MCF 10A (cell line): ENCODE data around the gene TMEM120A. TPM values are rescaled to one million over a fixed set of nuclear protein-coding genes. Genes with fewer than 3 reads are reported as not detected.
A peak's percentile ranks its signal among the peaks of the same experiment; 100 is the strongest.

Experiments
- BruUV-seq: library from RNA; stranded (reverse); fragments of 400-500 nt; replicated peaks from 2 replicates; lab custom pipeline; 2021; lab: Mats Ljungman, UMichigan
- CTCF ChIA-PET: fragments of 300-600 bp; sonication (Branson Sonifier 250); formaldehyde crosslinking; extraction: SDS; loops from one replicate; lab custom pipeline; 2021; ENCODE audit warnings: antibody characterized with exemption, inconsistent platforms; lab: Yijun Ruan, JAX
- POLR2A ChIA-PET: fragments of 300-600, 350-650 bp; sonication (Branson Sonifier 250); formaldehyde crosslinking; extraction: SDS; loops from one replicate; lab custom pipeline; 2020; ENCODE audit warnings: antibody characterized with exemption, inconsistent platforms; lab: Yijun Ruan, JAX
- DNase-seq: peaks from one replicate; pipeline ENCODE4 v3.0.0-alpha.2; 2018; ENCODE audit not compliant: unreplicated experiment
- H3K27ac Mint-ChIP-seq: one replicate; pipeline ENCODE4 v1.8.0; 2022; ENCODE audit warnings: mild to moderate bottlenecking, low read depth, mixed read lengths; ENCODE audit not compliant: unreplicated experiment
- H3K27me3 Mint-ChIP-seq: one replicate; pipeline ENCODE4 v1.8.0; 2022; ENCODE audit warnings: mixed read lengths; ENCODE audit not compliant: insufficient read depth, unreplicated experiment
- H3K36me3 Mint-ChIP-seq: one replicate; pipeline ENCODE4 v1.8.0; 2022; ENCODE audit warnings: mild to moderate bottlenecking, moderate library complexity, mixed read lengths; ENCODE audit not compliant: insufficient read depth, unreplicated experiment
- H3K4me1 Mint-ChIP-seq: one replicate; pipeline ENCODE4 v1.8.0; 2022; ENCODE audit warnings: mixed read lengths; ENCODE audit not compliant: insufficient read depth, unreplicated experiment
- H3K4me3 Mint-ChIP-seq: one replicate; pipeline ENCODE4 v1.8.0; 2022; ENCODE audit warnings: mild to moderate bottlenecking, moderate library complexity, mixed read lengths; ENCODE audit not compliant: unreplicated experiment
- H3K9me3 Mint-ChIP-seq: one replicate; pipeline ENCODE4 v1.8.0; 2022; ENCODE audit warnings: mixed read lengths; ENCODE audit not compliant: unreplicated experiment
- CTCF ChIP-seq: fragments of 200-600 bp; IDR thresholded peaks from one replicate; pipeline ENCODE4 v1.8.0; 2022; ENCODE audit warnings: antibody characterized with exemption, mild to moderate bottlenecking; ENCODE audit not compliant: unreplicated experiment
- intact Hi-C: fragments of 100-400 bp; cut with micrococcal nuclease; formaldehyde crosslinking; loops from 2 replicates; pipeline ENCODE4 v1.14.1; 2022
- total RNA-seq: library from RNA; stranded (reverse); gene quantifications from 2 replicates; pipeline ENCODE4 v1.2.3, GENCODE V29; 2022

The TMEM120A gene
- total RNA-seq, 1 experiment from 2014 or later = 19.4 TPM

GRCh38 chr7:75967487-75967997, 26.9 kb downstream of the TMEM120A start:
- Mint-ChIP-seq H3K27ac (no peak overlapping the region), H3K36me3 (peaks cover 17% of the 10 kb centered on the region), H3K4me1 (no peaks in the 10 kb centered on the region), H3K9me3 (no peaks in the 10 kb centered on the region), H3K4me3 (no peak overlapping the region), H3K27me3 (no peaks in the 10 kb centered on the region)
- DNase-seq = no peak
- ChIA-PET POLR2A (no interaction called here), CTCF (interaction anchor here (0.7 to 1.0 kb wide), 4 partner anchors 22 to 124 kb away, joined by 3 read pairs; no protein-coding TSS in a partner anchor)
- TF ChIP-seq CTCF = no peak
- intact Hi-C loops = no loop called here
- BruUV-seq = no TSS peak

- no peak overlapping the region for H3K27ac Mint-ChIP-seq
- no TSS peak for BruUV-seq
- H3K9me3 Mint-ChIP-seq = no peaks in the 10 kb centered on the region
- no peaks in the 10 kb centered on the region for H3K4me1 Mint-ChIP-seq
- ChIA-PET POLR2A (no interaction called here), CTCF (interaction anchor here (0.7 to 1.0 kb wide), 4 partner anchors 22 to 123 kb away, joined by 3 read pairs; no protein-coding TSS in a partner anchor)
- intact Hi-C loops = no loop called here
- no peaks in the 10 kb centered on the region for H3K27me3 Mint-ChIP-seq
- H3K36me3 Mint-ChIP-seq = peaks cover 16% of the 10 kb centered on the region
- DNase-seq = no peak
- no peak for TF ChIP-seq CTCF
- H3K4me3 Mint-ChIP-seq = no peak overlapping the region
These were observed 27.3 kb downstream of the TMEM120A start for GRCh38 chr7:75967055-75967454.

- intact Hi-C loops = no loop called here
- BruUV-seq = no TSS peak
- TF ChIP-seq CTCF = no peak
- Mint-ChIP-seq H3K4me1 (no peaks in the 10 kb centered on the region), H3K4me3 (no peak overlapping the region), H3K9me3 (no peaks in the 10 kb centered on the region), H3K36me3 (peaks cover 19% of the 10 kb centered on the region), H3K27ac (peak overlapping the region; percentile 59), H3K27me3 (no peaks in the 10 kb centered on the region)
- DNase-seq = no peak
- CTCF ChIA-PET = interaction anchor here (0.7 to 1.0 kb wide), 2 partner anchors 54 to 123 kb away, joined by 3 read pairs; no protein-coding TSS in a partner anchor
- POLR2A ChIA-PET = no interaction called here
These were observed 28.0 kb downstream of the TMEM120A start for GRCh38 chr7:75966190-75966961.

- ChIA-PET CTCF (interaction anchor here (1.5 kb wide), 1 partner anchor 99 kb away, joined by 3 read pairs; no protein-coding TSS in a partner anchor), POLR2A (no interaction called here)
- no peaks in the 10 kb centered on the region for H3K27me3 Mint-ChIP-seq
- no peaks in the 10 kb centered on the region for H3K9me3 Mint-ChIP-seq
- intact Hi-C loops = no loop called here
- H3K4me1 Mint-ChIP-seq = no peaks in the 10 kb centered on the region
- H3K27ac Mint-ChIP-seq = no peak overlapping the region
- H3K36me3 Mint-ChIP-seq = peaks cover 19% of the 10 kb centered on the region
- H3K4me3 Mint-ChIP-seq = no peak overlapping the region
- no peak for DNase-seq
- no peak for TF ChIP-seq CTCF
- BruUV-seq = no TSS peak
These were observed 28.8 kb downstream of the TMEM120A start for GRCh38 chr7:75965617-75966016.
